ENCODE measurements around the gene GNPTG.

The GNPTG gene

GRCh38 chr16:1335211-1335971 is 16.3 kb upstream of the GNPTG start:
- no peak for DNase-seq

- DNase-seq, result no peak
Observed at GRCh38 chr16:1335996-1336395, 15.7 kb upstream of the GNPTG start.

- no peak for DNase-seq
Observed at GRCh38 chr16:1336619-1337018, 15.1 kb upstream of the GNPTG start.

GRCh38 chr16:1337486-1337885 is 14.2 kb upstream of the GNPTG start:
- no peak for DNase-seq

- no peak for DNase-seq
Observed at GRCh38 chr16:1338119-1338730, 13.5 kb upstream of the GNPTG start.

GRCh38 chr16:1338855-1339675 is 12.7 kb upstream of the GNPTG start:
- DNase-seq, result no peak

- no peak for DNase-seq
Observed at GRCh38 chr16:1340730-1341494, 10.8 kb upstream of the GNPTG start.

GRCh38 chr16:1341495-1342420 is 10.0 kb upstream of the GNPTG start:
- DNase-seq, result no peak

GRCh38 chr16:1342526-1343427 is 9.0 kb upstream of the GNPTG start:
- peak; percentile 98 for DNase-seq

GRCh38 chr16:1343428-1344242 is 8.1 kb upstream of the GNPTG start:
- DNase-seq, result no peak

- DNase-seq, result no peak
Observed at GRCh38 chr16:1344499-1344898, 7.2 kb upstream of the GNPTG start.

- DNase-seq, result no peak
Observed at GRCh38 chr16:1345087-1345486, 6.6 kb upstream of the GNPTG start.

GRCh38 chr16:1345651-1346421 is 5.9 kb upstream of the GNPTG start:
- DNase-seq, result no peak

- DNase-seq, result no peak
Observed at GRCh38 chr16:1346422-1347285, 5.1 kb upstream of the GNPTG start.

- DNase-seq, result no peak
Observed at GRCh38 chr16:1347286-1347855, 4.4 kb upstream of the GNPTG start.

GRCh38 chr16:1347962-1348361 is 3.8 kb upstream of the GNPTG start:
- no peak for DNase-seq

- DNase-seq, result no peak
Observed at GRCh38 chr16:1348441-1348840, 3.3 kb upstream of the GNPTG start.

- no peak for DNase-seq
Observed at GRCh38 chr16:1348926-1349325, 2.8 kb upstream of the GNPTG start.
